ENCODE results near the gene UPF2.

Gene UPF2

GRCh38 chr10:12042797-12043651 is at the start of gene UPF2:
TSS of gene UPF2 (minus strand) at chr10:12042809. CDS start at chr10:12035423, 7,386 bp downstream.
- no peak for TF ChIP-seq CTCF (IDR thresholded peaks at IDR 0.05; ENCODE audit: insufficient read depth, missing control alignments)
- FAIRE-seq (no peak), DNase-seq (ENCODE audit: insufficient read length, low spot score) (peak; percentile 74)

GRCh38 chr10:12091421-12091820 is 48.8 kb upstream of the UPF2 start:
- TF ChIP-seq CTCF (IDR thresholded peaks at IDR 0.05; ENCODE audit: insufficient read depth, missing control alignments), result no peak
- no peak for DNase-seq (ENCODE audit: insufficient read length, low spot score)
- FAIRE-seq, result no peak

- no peak for TF ChIP-seq CTCF (IDR thresholded peaks at IDR 0.05; ENCODE audit: insufficient read depth, missing control alignments)
- FAIRE-seq, result no peak
- no peak for DNase-seq (ENCODE audit: insufficient read length, low spot score)
Measured at GRCh38 chr10:12088919-12089318, 46.3 kb upstream of the UPF2 start.

- TF ChIP-seq CTCF (IDR thresholded peaks at IDR 0.05; ENCODE audit: insufficient read depth, missing control alignments), result no peak
- DNase-seq (ENCODE audit: insufficient read length, low spot score) (no peak), FAIRE-seq (no peak)
Measured at GRCh38 chr10:12081879-12082557, 39.4 kb upstream of the UPF2 start.

- no peak for DNase-seq (ENCODE audit: insufficient read length, low spot score)
- no peak for FAIRE-seq
- no peak for TF ChIP-seq CTCF (IDR thresholded peaks at IDR 0.05; ENCODE audit: insufficient read depth, missing control alignments)
Measured at GRCh38 chr10:12081470-12081869, 38.9 kb upstream of the UPF2 start.

- DNase-seq (ENCODE audit: insufficient read length, low spot score) (no peak), FAIRE-seq (no peak)
- no peak for TF ChIP-seq CTCF (IDR thresholded peaks at IDR 0.05; ENCODE audit: insufficient read depth, missing control alignments)
Measured at GRCh38 chr10:12077580-12078180, 35.1 kb upstream of the UPF2 start.

Data from D721Med (cell line).